D721Med (cell line): ENCODE results near the gene ST7.

ENCODE experiments used
- DNase-seq: peaks from one replicate; pipeline ENCODE4 v3.0.0; 2011; ENCODE audit warnings: low spot score; ENCODE audit not compliant: insufficient read length
- FAIRE-seq: peaks from 2 replicates; lab custom pipeline; 2011; peaks lifted over from hg19 to GRCh38; lab: Jason Lieb, UNC
- CTCF ChIP-seq: IDR thresholded peaks from 2 replicates; pipeline ENCODE4 v1.5.1; 2012; ENCODE audit warnings: mild to moderate bottlenecking, control low read depth; ENCODE audit not compliant: insufficient read depth; ENCODE audit errors: missing control alignments

Gene ST7

GRCh38 chr7:117152213-117153007, 199.1 kb downstream of the ST7 start:
- FAIRE-seq (no peak), DNase-seq (no peak)
- TF ChIP-seq CTCF, result no peak

GRCh38 chr7:117153016-117153545, 199.8 kb downstream of the ST7 start:
- TF ChIP-seq CTCF, result no peak
- no peak for FAIRE-seq
- no peak for DNase-seq

GRCh38 chr7:117154721-117155120, 201.4 kb downstream of the ST7 start:
- FAIRE-seq, result no peak
- DNase-seq, result no peak
- no peak for TF ChIP-seq CTCF

- TF ChIP-seq CTCF, result no peak
- DNase-seq (no peak), FAIRE-seq (no peak)
Measured at GRCh38 chr7:117155694-117156093, 202.4 kb downstream of the ST7 start.

GRCh38 chr7:117157241-117158209, 204.2 kb downstream of the ST7 start:
- FAIRE-seq, result no peak
- DNase-seq, result no peak
- no peak for TF ChIP-seq CTCF

GRCh38 chr7:117158941-117159697, 205.8 kb downstream of the ST7 start:
- DNase-seq (no peak), FAIRE-seq (no peak)

More at GRCh38 chr7:117158941-117159697, 205.8 kb downstream of the ST7 start:
- TF ChIP-seq CTCF, result no peak
